HG03108 (cell line): ENCODE results near the gene CGREF1.
A peak's percentile ranks its signal among the peaks of the same experiment; 100 is the strongest.

Experiments used
- ATAC-seq: cut with Tn5 transposase; IDR thresholded peaks from one replicate; pipeline ENCODE4 v1.9.1; 2021; ENCODE audit warnings: moderate library complexity; ENCODE audit not compliant: unreplicated experiment

Gene CGREF1

DNA sequence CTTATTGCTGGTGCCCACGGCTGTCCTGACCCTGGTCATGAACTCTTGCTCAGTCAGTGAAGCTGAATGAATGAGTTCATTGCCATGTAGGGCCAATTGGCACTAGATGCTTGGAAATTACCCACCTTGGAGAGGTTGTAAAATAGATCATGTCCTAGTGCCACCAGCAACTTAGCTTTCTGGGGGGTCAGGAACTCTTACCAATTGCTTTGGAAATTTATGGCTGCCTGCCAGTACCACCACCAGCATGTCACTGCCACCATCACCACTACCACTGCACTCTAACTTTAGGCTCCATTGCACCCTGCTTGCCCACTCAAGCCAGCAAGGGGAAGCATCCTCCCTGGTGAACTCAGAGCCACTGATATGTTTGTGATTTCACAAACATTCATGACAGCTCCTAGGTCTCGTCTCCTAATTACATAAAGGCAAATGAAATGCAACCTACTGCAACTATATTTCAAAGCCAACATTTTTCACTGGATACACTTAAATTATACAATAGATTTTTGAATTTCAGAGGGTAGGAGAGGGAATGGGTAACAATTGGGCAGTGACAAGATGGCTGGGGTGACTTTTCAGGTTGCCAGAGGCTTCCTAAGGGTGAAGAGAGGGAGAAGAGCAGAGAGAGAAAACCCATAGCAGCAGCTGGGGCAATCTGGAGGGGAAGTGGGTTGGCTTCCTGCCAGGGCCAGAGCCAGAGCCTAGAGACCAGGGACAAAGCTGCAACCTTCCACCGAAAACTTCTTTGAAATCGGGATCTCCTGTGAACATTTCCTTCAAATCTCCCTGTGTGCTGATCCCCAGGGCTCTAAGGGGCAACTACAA lies 44.0 kb downstream of the CGREF1 start:
- ATAC-seq: no peak

DNA sequence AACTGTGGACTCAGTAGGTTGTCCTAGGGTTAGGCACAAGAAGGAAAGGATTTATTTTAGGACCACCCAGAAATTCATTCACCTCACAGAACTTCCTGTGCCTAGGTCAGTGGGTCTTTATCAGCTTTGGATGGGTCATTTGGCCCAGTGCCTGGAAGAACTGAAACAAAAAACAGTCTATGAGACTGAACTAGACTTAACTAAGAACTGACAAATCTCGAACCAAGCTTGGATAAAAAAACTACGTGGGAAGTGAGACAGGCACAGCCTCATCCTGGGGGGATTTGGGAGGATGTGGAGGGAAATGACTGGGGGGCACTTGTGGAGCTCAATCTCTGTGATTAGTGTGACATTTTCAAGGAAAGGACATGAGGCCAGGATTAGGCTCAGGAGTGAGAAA lies 45.1 kb downstream of the CGREF1 start:
- ATAC-seq: no peak

DNA sequence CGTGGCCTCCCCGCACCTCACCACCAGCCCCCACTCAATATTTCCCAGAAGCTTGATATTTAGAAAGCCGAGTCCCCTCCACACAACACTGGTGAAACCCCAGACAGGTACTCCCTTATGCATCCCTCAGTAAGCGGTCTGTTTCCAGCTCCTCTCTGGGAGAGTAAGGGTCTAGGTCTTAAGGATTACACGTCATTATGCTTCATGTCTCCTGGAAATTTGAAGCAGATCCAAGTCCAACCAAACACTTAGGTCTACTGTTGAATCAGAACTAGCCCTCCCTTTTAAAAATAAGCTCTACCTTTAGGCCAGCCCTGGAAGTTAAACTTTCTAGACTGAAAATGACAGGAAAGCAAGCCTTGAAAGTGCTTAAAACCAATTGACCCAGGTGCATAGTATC lies 46.0 kb downstream of the CGREF1 start:
- no peak for ATAC-seq

GRCh38 chr2:27071990-27072830 lies 46.7 kb downstream of the CGREF1 start:
- ATAC-seq: no peak

GRCh38 chr2:27071277-27071989 lies 47.5 kb downstream of the CGREF1 start, which contains the start of gene OST4:
TSS of gene OST4 (minus strand) at chr2:27071654.
- peak; percentile 84 for ATAC-seq

DNA sequence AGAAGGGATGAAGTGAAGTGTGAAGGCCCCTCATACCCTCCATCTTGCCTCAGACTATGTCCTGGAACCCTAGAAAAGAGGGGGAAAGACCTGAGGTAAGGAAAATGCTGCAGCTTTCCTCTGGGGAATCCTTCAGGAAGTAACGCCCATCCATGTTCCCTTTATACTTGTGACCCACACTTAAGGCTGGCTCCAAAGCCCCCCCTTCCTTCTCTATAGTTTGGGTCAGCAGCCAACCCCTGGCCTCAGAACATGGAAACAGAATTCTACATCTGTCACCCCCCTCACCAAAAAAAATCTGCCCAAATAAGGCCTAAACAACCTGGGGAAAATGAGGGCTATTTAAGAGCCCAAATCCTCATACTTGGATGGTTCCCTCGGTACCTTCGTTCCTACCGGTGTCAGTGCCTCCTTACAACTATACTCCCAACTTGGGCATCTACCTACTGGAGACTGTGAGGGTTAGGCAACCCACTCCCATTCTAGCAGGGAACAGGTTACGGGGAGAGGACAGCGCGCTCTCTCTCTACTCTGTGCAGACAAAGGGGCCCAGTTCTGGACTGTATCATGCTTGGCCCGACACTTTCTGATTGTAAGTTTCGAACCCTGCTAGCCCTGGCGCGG lies 48.2 kb downstream of the CGREF1 start:
- ATAC-seq: peak; percentile 5

DNA sequence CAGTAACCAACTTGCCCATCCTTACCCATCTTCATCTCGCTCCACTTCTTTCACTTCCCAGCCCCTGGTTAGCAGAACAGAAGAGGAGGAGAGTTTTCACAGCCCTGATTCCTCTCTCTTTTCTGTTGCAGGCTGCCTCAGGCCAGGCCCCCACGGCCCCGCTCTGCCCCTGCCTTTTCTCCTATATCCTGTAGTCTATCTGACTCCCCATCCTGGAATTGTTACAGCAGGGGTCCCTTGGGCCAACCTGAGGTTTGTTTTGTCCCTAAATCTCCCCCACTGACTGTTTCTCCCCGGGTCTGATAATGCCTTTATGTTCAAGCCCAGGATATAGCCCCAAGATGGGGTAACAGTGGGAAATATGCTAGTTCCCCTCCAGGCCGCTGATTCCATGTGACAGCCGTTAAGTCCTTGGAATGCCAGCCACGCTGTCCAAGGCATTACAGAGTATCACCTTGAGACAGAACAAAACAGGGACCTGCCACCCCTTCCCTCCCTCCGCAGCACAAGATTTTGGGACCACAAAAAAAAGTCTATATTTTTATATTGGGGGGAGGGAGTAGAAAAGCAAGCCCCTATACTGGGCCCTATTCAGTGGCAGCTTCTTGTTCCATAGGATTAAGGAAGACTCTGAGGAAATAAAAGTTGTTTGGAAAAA lies 48.8 kb downstream of the CGREF1 start:
- ATAC-seq: no peak

GRCh38 chr2:27069436-27069835 lies 49.5 kb downstream of the CGREF1 start:
- no peak for ATAC-seq

GRCh38 chr2:27067385-27067784 lies 51.5 kb downstream of the CGREF1 start:
- ATAC-seq: no peak

DNA sequence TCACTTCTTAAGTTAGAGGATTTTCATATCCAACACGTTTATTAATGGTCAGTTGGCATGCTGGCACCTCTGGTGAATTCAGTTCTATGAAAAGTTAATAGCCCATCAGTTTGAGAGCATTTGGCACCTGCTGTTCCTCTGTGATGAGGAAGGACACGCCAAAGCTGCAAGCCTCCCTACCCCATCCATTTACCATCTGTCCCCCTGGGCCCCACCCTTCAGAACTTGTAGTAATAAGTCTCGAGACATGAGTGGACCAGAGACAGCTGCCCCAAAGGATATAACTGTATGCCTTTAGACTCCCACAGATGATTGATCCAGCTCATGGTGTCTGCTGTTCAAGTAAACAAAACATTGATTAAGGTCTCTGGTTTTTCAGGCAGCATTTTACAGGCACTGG lies 53.8 kb downstream of the CGREF1 start:
- no peak for ATAC-seq

DNA sequence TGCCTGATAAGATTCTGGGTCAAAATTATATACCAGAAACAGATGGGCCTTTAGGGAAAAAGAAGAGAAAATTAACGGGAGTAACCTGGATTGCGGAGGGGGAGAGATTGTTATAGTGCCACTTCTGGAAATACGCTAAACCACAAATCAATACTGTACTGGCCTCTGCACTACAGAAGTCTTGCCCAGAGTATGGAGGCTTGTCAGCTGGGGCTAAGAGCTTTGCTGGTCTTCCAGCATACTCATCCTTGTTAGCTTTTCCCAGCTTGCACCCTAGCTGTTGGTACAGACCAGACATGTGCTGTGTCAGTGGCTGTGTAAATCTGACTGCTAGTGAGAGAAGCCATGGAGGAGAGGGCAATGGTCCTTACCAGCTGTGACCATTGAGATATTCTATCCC lies 58.6 kb downstream of the CGREF1 start:
- no peak for ATAC-seq

DNA sequence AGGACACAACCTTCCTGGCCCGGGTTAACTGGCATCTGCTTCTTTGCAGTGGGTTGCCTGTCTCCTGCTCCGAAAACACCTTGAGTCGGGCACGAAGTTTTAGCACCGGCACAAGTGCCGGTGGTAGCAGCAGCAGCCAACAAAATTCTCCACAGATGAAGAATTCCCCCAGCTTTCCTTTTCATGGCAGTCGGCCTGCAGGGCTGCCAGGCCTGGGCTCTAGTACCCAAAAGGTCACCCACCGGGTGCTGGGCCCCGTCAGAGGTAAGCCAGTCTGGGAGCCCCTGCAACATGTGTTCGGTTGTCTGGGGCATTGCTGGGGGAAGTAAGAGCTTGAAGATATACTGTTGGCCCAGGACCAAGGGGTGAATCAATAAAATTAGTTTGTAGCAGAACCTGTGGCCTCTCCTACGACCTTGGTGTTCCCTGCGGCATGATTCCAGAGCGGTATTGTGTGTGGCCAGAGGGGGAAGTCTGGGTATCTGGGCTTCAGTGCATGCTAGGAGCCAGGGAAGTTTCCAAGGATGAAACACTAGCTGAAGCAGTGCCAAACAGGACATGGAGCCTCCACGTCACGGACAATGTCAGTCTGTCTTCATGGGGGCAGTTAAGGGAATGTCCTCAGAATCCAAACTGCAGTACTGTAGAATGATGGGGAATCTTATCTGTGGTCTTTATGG lies 59.6 kb downstream of the CGREF1 start:
- ATAC-seq: no peak

- no peak for ATAC-seq
Measured at GRCh38 chr2:27058210-27058609, 60.7 kb downstream of the CGREF1 start.

DNA sequence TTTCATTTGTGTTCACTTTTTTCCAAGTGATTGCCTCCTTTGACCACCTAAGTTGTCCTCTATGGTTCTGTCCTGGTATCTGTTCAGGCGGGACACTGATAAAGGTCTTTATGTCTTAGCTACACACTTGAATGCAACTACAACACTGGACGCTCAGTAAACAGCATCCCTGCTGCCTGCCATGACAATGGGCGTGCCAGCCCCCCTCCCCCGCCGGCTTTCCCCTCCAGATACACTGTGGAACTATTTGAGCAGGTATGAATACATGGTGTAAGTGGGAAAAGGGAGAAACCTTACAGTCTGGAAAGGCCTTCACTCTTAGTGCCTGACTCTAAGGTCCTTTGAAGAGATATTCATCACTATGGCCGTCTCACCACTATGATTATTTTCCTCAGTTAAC lies 61.7 kb downstream of the CGREF1 start:
- ATAC-seq: no peak

- ATAC-seq: no peak
Measured at GRCh38 chr2:27054721-27055120, 64.2 kb downstream of the CGREF1 start.

DNA sequence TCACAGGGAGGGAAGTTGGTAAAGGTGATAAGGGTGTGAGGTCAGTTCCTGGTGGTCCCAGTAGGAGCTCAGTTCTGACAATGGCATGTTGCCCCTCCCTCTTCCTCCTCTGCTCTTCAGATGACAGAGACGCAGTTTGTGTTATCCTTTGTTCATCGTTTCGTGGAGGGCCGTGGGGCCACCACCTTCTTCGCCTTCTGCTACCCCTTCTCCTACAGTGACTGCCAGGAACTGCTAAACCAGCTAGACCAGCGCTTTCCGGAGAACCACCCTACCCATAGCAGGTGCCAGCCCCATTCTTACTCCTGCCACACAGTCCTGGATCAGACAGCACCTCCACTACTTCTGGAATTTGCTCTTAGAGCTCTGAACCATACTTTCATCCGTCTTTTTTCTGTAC lies 65.2 kb downstream of the CGREF1 start:
- ATAC-seq: no peak

- ATAC-seq: no peak
Measured at GRCh38 chr2:27053321-27053720, 65.6 kb downstream of the CGREF1 start.

GRCh38 chr2:27051902-27052645 lies 66.9 kb downstream of the CGREF1 start:
- ATAC-seq: no peak
